Stimulated activated effector memory CD8-positive, alpha-beta T cell treated with anti-CD3 and anti-CD28 coated beads, Interleukin-12 subunit alpha, Interleukin-12 subunit beta, amount 100 ng/mL, for 72 hours (primary cell): ENCODE measurements around the gene TSSK3.

Experiments
- ATAC-seq: fragments of 150-1000 bp; cut with Tn5 transposase; 2 replicates; pipeline ENCODE4 v1.10.0; 2021
- DNase-seq, 2 donors: peaks; one replicate each; pipeline ENCODE4 v3.0.0; 2021 to 2022; ENCODE audit warnings: low spot score in 2 of 2
- H3K27ac Mint-ChIP-seq: one replicate; pipeline ENCODE4 v1.8.0; 2022; ENCODE audit warnings: mild to moderate bottlenecking, mixed read lengths
- H3K36me3 Mint-ChIP-seq: one replicate; pipeline ENCODE4 v1.8.0; 2022; ENCODE audit warnings: mild to moderate bottlenecking, mixed read lengths
- H3K4me1 Mint-ChIP-seq: one replicate; pipeline ENCODE4 v1.8.0; 2022; ENCODE audit warnings: mixed read lengths
- H3K4me3 Mint-ChIP-seq: one replicate; pipeline ENCODE4 v1.8.0; 2022; ENCODE audit warnings: mild to moderate bottlenecking, mixed read lengths
- H3K9me3 Mint-ChIP-seq: one replicate; pipeline ENCODE4 v1.8.0; 2022; ENCODE audit warnings: mixed read lengths

The TSSK3 gene

DNA sequence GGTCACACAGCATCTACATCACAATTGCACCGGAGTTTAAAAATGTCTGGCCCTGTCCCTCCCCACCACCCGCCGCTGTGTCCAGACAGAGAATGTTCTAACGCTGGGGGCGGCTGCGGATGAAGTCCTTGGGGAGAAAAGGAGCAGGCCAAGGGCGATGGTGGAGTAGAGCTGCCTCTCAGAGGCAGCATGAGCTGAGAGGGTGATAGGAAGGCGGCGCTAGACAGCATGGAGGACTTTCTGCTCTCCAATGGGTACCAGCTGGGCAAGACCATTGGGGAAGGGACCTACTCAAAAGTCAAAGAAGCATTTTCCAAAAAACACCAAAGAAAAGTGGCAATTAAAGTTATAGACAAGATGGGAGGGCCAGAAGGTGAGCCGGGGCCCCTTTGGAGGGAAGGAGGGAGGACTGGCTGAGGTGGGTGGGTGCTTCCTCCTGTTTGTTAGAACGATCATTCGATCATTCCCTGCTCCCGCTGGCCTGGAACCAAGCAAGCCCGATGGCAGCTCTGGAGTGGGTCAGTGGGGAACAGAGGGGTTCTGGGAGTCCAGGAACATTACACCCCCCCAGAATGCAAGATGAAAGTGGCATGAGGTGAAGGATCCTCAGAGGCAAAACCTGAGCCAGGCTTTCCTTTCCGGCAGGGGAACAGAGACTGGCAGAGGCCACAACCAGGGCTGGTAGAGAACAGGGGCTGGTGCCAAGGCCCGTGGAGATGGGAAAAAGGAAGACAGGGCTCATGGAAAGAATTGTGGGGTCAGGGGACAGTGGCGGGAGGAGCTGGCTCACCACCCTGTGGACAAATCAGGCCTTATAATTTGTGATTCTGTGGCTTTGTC, at the start of gene TSSK3, which contains the start of gene FAM229A:
Gene TSSK3 (plus strand): TSS at position 66 of the 840 bp plus-strand sequence. CDS start 163 bp downstream, at position 229.
Gene FAM229A (minus strand): TSS at position 12 of the 840 bp plus-strand sequence. CDS start 394 bp downstream, outside the sequence.
- Mint-ChIP-seq H3K9me3 (no peaks in the 10 kb centered on the region), H3K4me3 (peak within 1 kb of the TSS; percentile 54), H3K4me1 (peaks cover 35% of the 10 kb centered on the region), H3K36me3 (peaks cover 58% of the 10 kb centered on the region), H3K27ac (no peak within 1 kb of the TSS)
- DNase-seq, result no peak
- ATAC-seq, result no peak

DNA sequence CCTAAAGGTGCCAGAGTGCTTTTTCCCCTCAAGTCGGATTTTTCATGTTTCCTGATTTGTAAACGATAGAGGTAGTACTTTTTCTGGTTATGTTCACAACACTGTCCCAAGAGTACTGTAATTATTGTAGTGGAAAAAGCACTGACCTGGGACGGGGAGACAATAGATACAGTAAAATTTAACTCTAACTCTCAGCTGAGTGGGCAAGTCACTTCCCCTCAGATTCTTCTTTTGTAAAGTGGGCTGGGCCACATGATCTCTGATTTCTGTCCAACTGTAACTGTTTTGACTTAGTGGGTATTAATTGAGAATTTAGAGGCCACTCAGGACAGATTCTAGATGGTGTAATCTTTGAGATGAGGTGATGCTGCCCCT, 45.4 kb upstream of the TSSK3 start:
- peaks cover 28% of the 10 kb centered on the region for H3K4me1 Mint-ChIP-seq
- ATAC-seq, result no peak
- H3K4me3 Mint-ChIP-seq, result no peak overlapping the region
- H3K36me3 Mint-ChIP-seq, result peaks cover 83% of the 10 kb centered on the region
- H3K9me3 Mint-ChIP-seq, result no peaks in the 10 kb centered on the region
- DNase-seq, result no peak
- peak overlapping the region; percentile 56 for H3K27ac Mint-ChIP-seq

DNA sequence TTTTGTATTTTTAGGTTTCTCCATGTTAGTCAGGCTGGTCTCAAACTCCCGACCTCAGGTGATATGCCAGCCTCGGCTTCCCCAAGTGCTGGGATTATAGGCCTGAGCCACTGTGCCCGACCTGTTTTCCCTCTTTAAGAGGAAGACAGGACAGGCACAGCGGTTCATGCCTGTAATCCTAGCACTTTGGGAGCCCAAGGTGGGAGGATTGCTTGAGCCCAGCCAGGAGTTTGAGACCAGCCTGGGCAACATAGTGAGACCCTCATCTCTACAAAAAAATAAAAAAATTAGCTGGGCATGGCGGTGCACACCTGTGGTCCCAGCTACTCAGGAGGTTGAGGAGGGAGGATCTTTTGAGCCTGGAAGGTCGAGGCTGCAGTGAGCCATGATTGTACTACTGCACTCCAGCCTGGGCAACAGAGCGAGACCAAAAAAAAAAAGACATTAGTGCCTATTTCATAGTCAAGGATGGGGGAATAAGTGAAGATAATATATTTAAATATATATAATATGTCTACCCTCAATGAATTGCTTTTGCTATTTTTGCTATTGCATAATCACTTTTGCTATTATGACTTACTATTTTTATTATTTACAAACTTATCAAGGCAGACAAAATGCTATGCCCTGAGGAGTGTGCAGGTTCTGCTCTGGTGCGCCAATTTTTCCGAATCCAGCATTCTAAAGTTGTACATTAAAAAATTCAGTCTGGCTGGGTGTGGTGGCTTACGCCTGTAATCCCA, 44.0 kb upstream of the TSSK3 start:
- ATAC-seq (no peak), DNase-seq (no peak)
- no peak overlapping the region for H3K4me3 Mint-ChIP-seq
- H3K36me3 Mint-ChIP-seq, result peaks cover 84% of the 10 kb centered on the region
- H3K27ac Mint-ChIP-seq, result peak overlapping the region; percentile 29
- no peaks in the 10 kb centered on the region for H3K9me3 Mint-ChIP-seq
- H3K4me1 Mint-ChIP-seq, result peaks cover 36% of the 10 kb centered on the region

DNA sequence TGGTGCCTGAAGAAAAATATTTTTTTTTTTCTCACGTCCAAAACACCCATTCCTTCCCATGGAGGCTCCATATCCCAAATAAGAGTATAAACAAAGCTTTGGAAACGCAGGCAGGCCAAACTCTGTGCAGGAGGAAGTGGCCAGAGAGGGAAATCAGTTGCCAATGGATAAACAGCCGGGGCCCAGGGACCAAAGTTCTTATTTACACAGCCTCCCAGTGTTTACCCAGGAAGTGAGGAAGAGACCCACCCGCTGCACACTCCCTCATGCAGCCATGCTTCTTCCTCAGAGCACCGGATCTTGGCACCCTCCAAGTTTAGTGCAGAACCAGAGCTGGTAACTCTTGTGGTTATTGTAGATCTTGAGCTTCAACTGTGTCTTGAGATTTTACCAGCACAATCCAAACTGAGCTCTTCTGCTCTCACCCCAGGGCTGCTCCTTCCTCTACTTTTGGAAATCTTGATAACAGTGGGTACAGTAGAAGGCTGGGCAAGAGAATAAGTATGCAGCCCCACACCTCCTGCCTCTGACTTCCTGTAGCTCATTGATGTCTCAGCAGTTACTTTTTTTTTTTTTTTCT, 40.5 kb upstream of the TSSK3 start:
- Mint-ChIP-seq H3K36me3 (peaks cover 89% of the 10 kb centered on the region), H3K4me3 (peak overlapping the region; percentile 14), H3K9me3 (no peaks in the 10 kb centered on the region), H3K27ac (peak overlapping the region; percentile 71), H3K4me1 (peaks cover 27% of the 10 kb centered on the region)
- no peak for DNase-seq
- ATAC-seq, result peak; percentile 65

DNA sequence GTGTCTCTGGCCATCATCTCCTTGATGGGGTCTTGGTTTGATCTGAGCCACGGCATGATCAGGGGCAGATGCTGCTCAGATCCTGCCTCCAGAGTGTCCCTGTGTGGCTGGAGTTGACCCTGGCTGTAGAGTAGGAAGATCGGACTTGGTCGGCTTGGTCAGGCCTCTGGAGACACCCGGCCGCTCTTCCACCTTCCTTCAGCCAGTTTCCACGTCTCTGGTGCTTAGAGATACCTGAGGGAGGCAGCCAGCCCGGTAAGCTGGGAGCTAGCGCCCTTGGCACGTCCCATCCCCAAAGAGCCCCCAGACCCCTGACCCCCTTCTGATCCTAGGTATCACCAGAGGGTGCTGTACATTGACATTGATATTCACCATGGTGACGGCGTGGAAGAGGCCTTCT, 35.1 kb upstream of the TSSK3 start:
- Mint-ChIP-seq H3K4me1 (peaks cover 16% of the 10 kb centered on the region), H3K4me3 (no peak overlapping the region), H3K36me3 (peaks cover 92% of the 10 kb centered on the region), H3K27ac (no peak overlapping the region), H3K9me3 (no peaks in the 10 kb centered on the region)
- ATAC-seq (no peak), DNase-seq (no peak)

DNA sequence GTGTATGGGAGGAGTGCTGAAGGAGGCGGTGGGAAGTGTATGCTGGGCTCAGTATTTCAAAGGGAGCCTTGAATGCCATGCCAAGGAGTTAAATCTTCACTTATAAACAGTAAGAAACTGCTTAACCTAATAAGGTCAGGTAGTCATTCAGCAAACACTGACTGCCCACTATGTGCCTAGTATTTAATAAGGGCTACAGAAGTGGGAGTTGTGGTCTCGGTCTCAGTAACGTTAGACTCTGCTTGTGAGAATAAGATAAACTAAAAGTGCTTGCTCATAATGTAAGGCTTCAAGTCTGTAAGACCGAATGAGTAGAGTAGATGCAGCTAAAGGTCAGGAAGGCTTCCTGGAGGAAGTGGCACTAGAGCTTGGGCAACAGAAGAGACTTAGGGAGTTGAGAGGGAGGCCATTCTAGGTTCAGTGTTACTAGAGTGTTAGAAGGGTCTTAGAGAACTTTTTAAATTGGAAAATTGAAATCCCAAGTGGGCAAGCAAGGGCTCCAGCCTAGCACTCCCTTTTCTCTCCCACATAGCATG, 32.3 kb upstream of the TSSK3 start:
- peaks cover 22% of the 10 kb centered on the region for H3K4me1 Mint-ChIP-seq
- DNase-seq, result no peak
- H3K9me3 Mint-ChIP-seq, result no peaks in the 10 kb centered on the region
- peaks cover 93% of the 10 kb centered on the region for H3K36me3 Mint-ChIP-seq
- peak; percentile 31 for ATAC-seq
- H3K4me3 Mint-ChIP-seq, result no peak overlapping the region
- peak overlapping the region; percentile 50 for H3K27ac Mint-ChIP-seq

DNA sequence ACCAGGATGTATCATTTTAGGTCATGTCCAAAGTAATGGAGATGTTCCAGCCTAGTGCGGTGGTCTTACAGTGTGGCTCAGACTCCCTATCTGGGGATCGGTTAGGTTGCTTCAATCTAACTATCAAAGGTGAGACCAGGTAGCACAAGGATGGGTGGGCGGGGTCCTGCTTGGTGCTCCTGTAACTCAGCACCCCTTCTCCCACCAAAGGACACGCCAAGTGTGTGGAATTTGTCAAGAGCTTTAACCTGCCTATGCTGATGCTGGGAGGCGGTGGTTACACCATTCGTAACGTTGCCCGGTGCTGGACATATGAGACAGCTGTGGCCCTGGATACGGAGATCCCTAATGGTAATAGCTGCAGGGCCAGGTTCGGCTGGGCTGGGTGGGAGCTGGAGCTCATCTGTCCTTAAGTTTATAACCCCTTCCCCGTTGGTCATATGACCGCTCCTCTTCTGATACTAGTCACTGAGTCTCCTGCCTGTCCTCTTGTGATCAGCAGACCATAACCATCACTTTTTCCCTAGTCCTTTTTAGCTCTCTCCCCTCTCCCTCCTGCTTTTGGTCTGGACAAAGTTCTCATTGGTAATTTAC, 31.7 kb upstream of the TSSK3 start:
- no peak overlapping the region for H3K4me3 Mint-ChIP-seq
- H3K36me3 Mint-ChIP-seq, result peaks cover 89% of the 10 kb centered on the region
- no peaks in the 10 kb centered on the region for H3K9me3 Mint-ChIP-seq
- no peak for DNase-seq
- ATAC-seq, result no peak
- peaks cover 24% of the 10 kb centered on the region for H3K4me1 Mint-ChIP-seq
- H3K27ac Mint-ChIP-seq, result no peak overlapping the region

DNA sequence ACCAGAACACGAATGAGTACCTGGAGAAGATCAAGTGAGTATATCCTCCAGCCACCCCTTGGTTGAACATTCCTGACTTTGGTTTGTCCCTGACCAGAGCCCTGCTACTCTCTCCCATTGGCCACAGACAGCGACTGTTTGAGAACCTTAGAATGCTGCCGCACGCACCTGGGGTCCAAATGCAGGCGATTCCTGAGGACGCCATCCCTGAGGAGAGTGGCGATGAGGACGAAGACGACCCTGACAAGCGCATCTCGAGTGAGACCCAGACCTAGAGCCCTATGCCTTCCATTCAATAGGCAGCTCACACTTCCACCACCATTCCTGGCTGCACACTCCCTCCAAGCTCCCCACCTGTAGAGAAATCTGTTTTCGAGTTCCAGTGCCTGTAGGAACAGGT, 30.8 kb upstream of the TSSK3 start:
- Mint-ChIP-seq H3K9me3 (no peaks in the 10 kb centered on the region), H3K4me1 (peaks cover 25% of the 10 kb centered on the region), H3K36me3 (peaks cover 81% of the 10 kb centered on the region), H3K27ac (peak overlapping the region; percentile 41), H3K4me3 (no peak overlapping the region)
- DNase-seq (no peak), ATAC-seq (no peak)

GRCh38 chr1:32332290-32333079, 29.9 kb upstream of the TSSK3 start:
- DNase-seq, result no peak
- peak overlapping the region; percentile 41 for H3K27ac Mint-ChIP-seq
- H3K4me1 Mint-ChIP-seq, result peaks cover 34% of the 10 kb centered on the region
- no peak overlapping the region for H3K4me3 Mint-ChIP-seq
- no peak for ATAC-seq
- peaks cover 78% of the 10 kb centered on the region for H3K36me3 Mint-ChIP-seq
- H3K9me3 Mint-ChIP-seq, result no peaks in the 10 kb centered on the region

- H3K27ac Mint-ChIP-seq, result peak overlapping the region; percentile 2
- peak overlapping the region; percentile 75 for H3K4me3 Mint-ChIP-seq
- no peaks in the 10 kb centered on the region for H3K9me3 Mint-ChIP-seq
- peaks cover 69% of the 10 kb centered on the region for H3K36me3 Mint-ChIP-seq
- ATAC-seq (no peak), DNase-seq (no peak)
- peaks cover 43% of the 10 kb centered on the region for H3K4me1 Mint-ChIP-seq
Measured at GRCh38 chr1:32333251-32333963, 28.9 kb upstream of the TSSK3 start.

GRCh38 chr1:32334274-32334861, 28.0 kb upstream of the TSSK3 start:
- ATAC-seq (no peak), DNase-seq (no peak)
- Mint-ChIP-seq H3K4me3 (peak overlapping the region; percentile 75), H3K27ac (peak overlapping the region; percentile 81), H3K4me1 (peaks cover 51% of the 10 kb centered on the region), H3K36me3 (peaks cover 60% of the 10 kb centered on the region), H3K9me3 (no peaks in the 10 kb centered on the region)

- H3K27ac Mint-ChIP-seq, result peak overlapping the region; percentile 81
- ATAC-seq (peak; percentile 48), DNase-seq (peak; percentile 46 to 76)
Measured at GRCh38 chr1:32334864-32335534, 27.3 kb upstream of the TSSK3 start.

DNA sequence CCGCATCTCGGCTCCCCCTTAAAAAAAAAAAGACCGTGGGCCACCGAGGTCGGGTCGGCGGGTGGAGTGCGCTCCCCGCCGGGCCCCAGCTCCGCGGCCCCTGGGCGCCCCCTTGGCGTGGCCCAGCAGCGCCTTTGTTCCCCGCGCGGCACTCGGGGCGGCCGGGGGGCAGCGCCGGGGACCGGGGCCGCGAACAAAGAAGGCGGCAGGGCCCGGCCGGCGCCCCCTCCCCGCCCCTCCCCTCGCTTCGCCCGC, 26.9 kb upstream of the TSSK3 start:
- Mint-ChIP-seq H3K9me3 (no peaks in the 10 kb centered on the region), H3K4me1 (peaks cover 53% of the 10 kb centered on the region), H3K27ac (no peak overlapping the region), H3K4me3 (peak overlapping the region; percentile 75), H3K36me3 (peaks cover 49% of the 10 kb centered on the region)
- no peak for DNase-seq
- ATAC-seq, result peak; percentile 3

More at GRCh38 chr1:32334864-32335534, 27.3 kb upstream of the TSSK3 start:
- H3K4me1 Mint-ChIP-seq, result peaks cover 51% of the 10 kb centered on the region
- H3K36me3 Mint-ChIP-seq, result peaks cover 53% of the 10 kb centered on the region
- no peaks in the 10 kb centered on the region for H3K9me3 Mint-ChIP-seq
- H3K4me3 Mint-ChIP-seq, result peak overlapping the region; percentile 75
